H1 (cell line): ENCODE results near the gene PEX14. TPM values are rescaled to one million over a fixed set of nuclear protein-coding genes. Genes with fewer than 3 reads are reported as not detected.
A peak's percentile ranks its signal among the peaks of the same experiment; 100 is the strongest.

Experiments
- CTCF ChIA-PET: fragments of 300-600 bp; sonication (Branson Sonifier 250); formaldehyde crosslinking; loops from one replicate; lab custom pipeline; 2021; ENCODE audit not compliant: partially characterized antibody; lab: Charles Lee
- POLR2A ChIA-PET: fragments of 300-600 bp; sonication (Branson Sonifier 250); formaldehyde crosslinking; loops from one replicate; lab custom pipeline; 2021; ENCODE audit warnings: inconsistent platforms; ENCODE audit not compliant: partially characterized antibody; lab: Charles Lee
- DNase-seq, 2 experiments: peaks; one replicate each; pipeline versions ENCODE4 v3.0.0 to v3.0.0-alpha.2; 2010 to 2022; ENCODE audit warnings: low spot score in 2 of 2, low read depth in 1 of 2, mixed read lengths in 1 of 2
- FAIRE-seq: peaks from 2 replicates; lab custom pipeline; 2011; peaks lifted over from hg19 to GRCh38; lab: Jason Lieb, UNC
- H2AFZ ChIP-seq: 2 replicates; pipeline ENCODE4 v1.8.1; 2012; ENCODE audit warnings: low read length, inconsistent platforms
- H2AK5ac ChIP-seq: 2 replicates; pipeline ENCODE4 v1.6.1; 2013; ENCODE audit warnings: low read depth, low read length
- H2BK120ac ChIP-seq: replicated peaks from 2 replicates; pipeline ENCODE3; 2013; ENCODE audit warnings: low read depth, low read length, inconsistent platforms
- H2BK12ac ChIP-seq: 2 replicates; pipeline ENCODE4 v1.6.1; 2013; ENCODE audit warnings: low read depth, low read length
- H2BK15ac ChIP-seq: 2 replicates; pipeline ENCODE4 v1.6.1; 2013; ENCODE audit warnings: low read length
- H2BK20ac ChIP-seq: 2 replicates; pipeline ENCODE4 v1.6.1; 2013; ENCODE audit warnings: low read length
- H2BK5ac ChIP-seq: 2 replicates; pipeline ENCODE4 v1.6.1; 2013; ENCODE audit warnings: low read depth, low read length
- H3K14ac ChIP-seq: 2 replicates; pipeline ENCODE4 v1.6.1; 2013; ENCODE audit warnings: inconsistent platforms; ENCODE audit not compliant: insufficient read length
- H3K18ac ChIP-seq: 2 replicates; pipeline ENCODE4 v1.6.1; 2013; ENCODE audit warnings: low read length; ENCODE audit errors: extremely low read depth
- H3K23ac ChIP-seq: 2 replicates; pipeline ENCODE4 v1.6.1; 2013; ENCODE audit warnings: inconsistent platforms; ENCODE audit not compliant: insufficient read length
- H3K23me2 ChIP-seq: 2 replicates; pipeline ENCODE4 v1.6.1; 2013; ENCODE audit warnings: low read depth, low read length
- H3K27ac ChIP-seq: 2 replicates; pipeline ENCODE4 v1.6.1; 2011; ENCODE audit warnings: low read depth, low read length, inconsistent platforms
- H3K27me3 ChIP-seq, 4 experiments: replicated peaks in 1 of 4; 1 replicate in 1 of 4; 2 replicates in 3 of 4; pipeline versions ENCODE4 v1.6.1 to v1.8.1; 2011 to 2013; ENCODE audit warnings: low read length in 3 of 4, mild to moderate bottlenecking in 3 of 4, inconsistent platforms in 2 of 4, mixed read lengths in 2 of 4, moderate library complexity in 1 of 4; ENCODE audit not compliant: control insufficient read depth in 3 of 4, insufficient read depth in 3 of 4; ENCODE audit errors: extremely low read depth in 1 of 4
- H3K36me3 ChIP-seq, 4 experiments: 2 replicates each; pipeline versions ENCODE4 v1.6.1 to v1.8.1; 2011 to 2013; ENCODE audit warnings: mild to moderate bottlenecking in 4 of 4, low read length in 3 of 4, moderate library complexity in 2 of 4, control low read depth in 1 of 4, inconsistent platforms in 1 of 4; ENCODE audit not compliant: insufficient read depth in 4 of 4, control insufficient read depth in 2 of 4
- H3K4ac ChIP-seq: replicated peaks from 2 replicates; pipeline ENCODE3; 2013; ENCODE audit warnings: low read length, low read depth, mixed read lengths, inconsistent platforms; ENCODE audit not compliant: insufficient read length
- H3K4me1 ChIP-seq, 4 experiments: replicated peaks in 1 of 4; 1 replicate in 1 of 4; 2 replicates in 3 of 4; pipeline versions ENCODE4 v1.6.1 to v1.8.1; 2011 to 2013; ENCODE audit warnings: low read length in 3 of 4, inconsistent platforms in 2 of 4, mixed read lengths in 1 of 4; ENCODE audit not compliant: insufficient read depth in 4 of 4, control insufficient read depth in 3 of 4
- H3K4me2 ChIP-seq, 2 experiments: 2 replicates each; pipeline versions ENCODE4 v1.6.1 to v1.8.1; 2011 to 2013; ENCODE audit warnings: low read depth in 2 of 2, low read length in 2 of 2, control low read depth in 1 of 2, inconsistent platforms in 1 of 2, mild to moderate bottlenecking in 1 of 2; ENCODE audit not compliant: insufficient read depth in 1 of 2
- H3K4me3 ChIP-seq, 4 experiments: fragments of 200-600, 300-600 bp in 1 of 4; sonication (generic), shearing (Covaris generic), sonication (Bioruptor Twin) in 1 of 4; 2 replicates each; pipeline versions ENCODE4 v1.5.1 to v1.8.1; 2011 to 2016; ENCODE audit warnings: low read length in 4 of 4, low read depth in 3 of 4, control low read depth in 2 of 4, inconsistent platforms in 2 of 4, mild to moderate bottlenecking in 2 of 4, mixed read lengths in 1 of 4, moderate library complexity in 1 of 4; ENCODE audit not compliant: insufficient read depth in 2 of 4; ENCODE audit errors: extremely low read depth in 1 of 4
- H3K56ac ChIP-seq: replicated peaks from 2 replicates; pipeline ENCODE3; 2013; ENCODE audit warnings: low read depth, mild to moderate bottlenecking, mixed read lengths, low read length, inconsistent platforms; ENCODE audit not compliant: insufficient read length
- H3K79me1 ChIP-seq: 2 replicates; pipeline ENCODE4 v1.6.1; 2013; ENCODE audit warnings: low read depth, low read length, control low read depth
- H3K79me2 ChIP-seq, 2 experiments: 2 replicates each; pipeline versions ENCODE4 v1.6.1 to v1.8.1; 2012 to 2013; ENCODE audit warnings: low read length in 2 of 2, mild to moderate bottlenecking in 2 of 2, inconsistent platforms in 1 of 2; ENCODE audit not compliant: insufficient read depth in 2 of 2, control insufficient read depth in 1 of 2
- H3K9ac ChIP-seq, 4 experiments: replicated peaks in 1 of 4; 1 replicate in 1 of 4; 2 replicates in 3 of 4; pipeline versions ENCODE4 v1.6.1 to v1.8.1; 2011 to 2013; ENCODE audit warnings: low read depth in 3 of 4, low read length in 3 of 4, control low read depth in 2 of 4, mild to moderate bottlenecking in 2 of 4, moderate library complexity in 2 of 4, inconsistent platforms in 1 of 4; ENCODE audit errors: extremely low read depth in 1 of 4
- H3K9me3 ChIP-seq, 2 experiments: 2 replicates each; pipeline versions ENCODE4 v1.6.1 to v1.8.1; 2012 to 2013; ENCODE audit warnings: mild to moderate bottlenecking in 2 of 2, moderate library complexity in 2 of 2, control low read depth in 1 of 2, inconsistent platforms in 1 of 2, low read depth in 1 of 2, low read length in 1 of 2, mixed read lengths in 1 of 2; ENCODE audit not compliant: insufficient read depth in 2 of 2
- H4K20me1 ChIP-seq, 2 experiments: replicated peaks in 1 of 2; 2 replicates each; pipeline versions ENCODE3 to v1.8.1; 2011 to 2013; ENCODE audit warnings: inconsistent platforms in 2 of 2, low read length in 2 of 2, mild to moderate bottlenecking in 1 of 2; ENCODE audit not compliant: insufficient read depth in 2 of 2, control insufficient read depth in 1 of 2
- H4K5ac ChIP-seq: 2 replicates; pipeline ENCODE4 v1.6.1; 2013; ENCODE audit warnings: low read length, low read depth, mixed read lengths, inconsistent platforms; ENCODE audit not compliant: insufficient read length
- H4K8ac ChIP-seq: 2 replicates; pipeline ENCODE4 v1.8.0; 2013; ENCODE audit warnings: mild to moderate bottlenecking, moderate library complexity, low read length, inconsistent platforms; ENCODE audit not compliant: insufficient read depth; ENCODE audit errors: extremely low read depth
- H4K91ac ChIP-seq: replicated peaks from 2 replicates; pipeline ENCODE3; 2013; ENCODE audit warnings: low read length, mixed read lengths, inconsistent platforms; ENCODE audit not compliant: insufficient read length
- CBX5 ChIP-seq: fragments of 300-800, 300-1000 bp; sonication (generic); IDR thresholded peaks from 2 replicates; pipeline ENCODE4 v1.7.1; 2016; ENCODE audit warnings: antibody characterized with exemption, low read length, low read depth
- EZH2 ChIP-seq: fragments of 200-600 bp; sonication (generic); IDR thresholded peaks from 2 replicates; pipeline ENCODE4 v1.7.1; 2012; ENCODE audit warnings: low read depth, mild to moderate bottlenecking, moderate library complexity, low read length, inconsistent platforms; ENCODE audit not compliant: severe bottlenecking
- FOSL1 ChIP-seq: IDR thresholded peaks from 2 replicates; pipeline ENCODE4 v1.6.1; 2011; ENCODE audit warnings: mild to moderate bottlenecking, low read depth, low read length, moderate library complexity; ENCODE audit not compliant: insufficient read depth
- NRF1 ChIP-seq: IDR thresholded peaks from 2 replicates; pipeline ENCODE4 v1.6.1; 2011; ENCODE audit warnings: mild to moderate bottlenecking, low read depth, low read length, improper control_type of control experiment
- PHF8 ChIP-seq: fragments of 200-600 bp; sonication (generic); conservative IDR thresholded peaks from 2 replicates; pipeline ENCODE4 v1.7.1; 2012; ENCODE audit warnings: low read depth, mild to moderate bottlenecking, inconsistent platforms, low read length, moderate library complexity
- POLR2A ChIP-seq, 2 experiments: IDR thresholded peaks; 1 replicate in 1 of 2; 2 replicates in 1 of 2; pipeline ENCODE4 v1.6.1; 2011; ENCODE audit warnings: low read depth in 2 of 2, low read length in 2 of 2, mild to moderate bottlenecking in 2 of 2; ENCODE audit errors: control extremely low read depth in 1 of 2
- SIN3A ChIP-seq, 2 experiments: IDR thresholded peaks in 1 of 2; conservative IDR thresholded peaks in 1 of 2; 2 replicates each; pipeline ENCODE4 v1.6.1; 2011 to 2012; ENCODE audit warnings: low read length in 2 of 2, improper control_type of control experiment in 1 of 2, low read depth in 1 of 2, mild to moderate bottlenecking in 1 of 2
- SIRT6 ChIP-seq: IDR thresholded peaks from one replicate; pipeline ENCODE4 v1.7.1; 2012; ENCODE audit warnings: low read length, inconsistent platforms
- SP1 ChIP-seq: IDR thresholded peaks from 2 replicates; pipeline ENCODE4 v1.6.1; 2011; ENCODE audit warnings: low read depth, low read length
- SP4 ChIP-seq: IDR thresholded peaks from 2 replicates; pipeline ENCODE4 v1.6.1; 2012; ENCODE audit warnings: low read length, inconsistent platforms
- YY1 ChIP-seq: IDR thresholded peaks from 2 replicates; pipeline ENCODE4 v1.6.1; 2011; ENCODE audit warnings: low read depth, mild to moderate bottlenecking, low read length
- ZNF274 ChIP-seq: IDR thresholded peaks from 2 replicates; pipeline ENCODE4 v1.7.0; 2012; ENCODE audit warnings: low read length, borderline replicate concordance; ENCODE audit errors: extremely low read depth
- WGBS, 2 experiments: shearing (Covaris generic) in 1 of 2; methylation state at CpG; one replicate each; pipeline versions ENCODE4 v1.1.6 to v1.1.7; 2013 to 2015; ENCODE audit warnings: low lambda C conversion rate in 2 of 2, mixed read lengths in 2 of 2, inconsistent platforms in 1 of 2, low coverage in 1 of 2, missing lambda C conversion rate in 1 of 2; ENCODE audit not compliant: insufficient replicate concordance in 2 of 2, insufficient coverage in 1 of 2, insufficient read length in 1 of 2; ENCODE audit errors: extremely low coverage in 1 of 2, missing lambda C conversion rate in 1 of 2; 5-methylcytosine and 5-hydroxymethylcytosine counted together
- polyA plus RNA-seq, 7 experiments: library from polyadenylated mRNA; depleted of rRNA in 3 of 7; stranded (reverse) in 5 of 7; unstranded in 2 of 7; fragments of >200 nt in 5 of 7; fragments of 200-250 nt in 2 of 7; gene quantifications; 1 replicate in 5 of 7; 2 replicates in 1 of 7; 4 replicates in 1 of 7; pipeline versions ENCODE4 v1.2.1 to v1.2.3, GENCODE V29; 2011 to 2013; ENCODE audit warnings: missing spikeins in 2 of 7, mixed read lengths in 2 of 7
- total RNA-seq: library from RNA; stranded (reverse); fragmentation: NEBNext Ultra II Directional; extraction: Animal tissue kit (Norgen Biotek cat#: 25700); gene quantifications from 2 replicates; pipeline ENCODE4 v1.2.1, GENCODE V29; 2021
- TF ChIP-seq, protein P1 (sequence below): IDR thresholded peaks from 2 replicates; pipeline ENCODE4 v1.6.1; 2012; ENCODE audit warnings: low read length, inconsistent platforms

PEX14 gene
- total and polyA plus RNA-seq, 2 of the 8 experiments (the other 6 are each of a cell fraction or from before 2014, with no cell fraction given): 13.0 to 19.8 TPM

DNA sequence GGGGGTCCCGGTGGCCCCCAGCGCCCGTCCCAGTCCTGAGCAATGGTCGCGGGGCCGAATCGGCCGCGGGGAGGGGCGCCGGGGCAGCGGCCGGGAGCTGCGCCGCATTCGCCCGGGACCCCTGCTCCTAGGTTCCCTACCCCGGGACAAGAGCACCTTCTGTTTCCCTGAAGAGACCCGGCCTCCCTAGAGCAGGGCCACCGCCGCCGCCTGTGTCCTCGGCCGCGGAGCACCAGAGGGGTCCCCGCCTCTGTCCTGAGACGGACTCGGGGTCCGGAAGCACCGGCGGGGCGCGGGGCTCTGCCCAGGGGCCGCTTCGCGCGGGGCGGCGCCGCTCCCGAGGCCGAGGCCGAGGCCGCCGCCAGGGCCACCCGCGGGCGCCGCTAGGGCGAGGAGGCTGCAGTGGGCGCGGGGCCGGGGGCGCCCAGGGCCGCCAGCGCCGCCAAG lies 163.8 kb downstream of the PEX14 start:
- no peak overlapping the region for H2BK15ac ChIP-seq
- H3K14ac ChIP-seq: no peak overlapping the region
- no peak overlapping the region for H2BK20ac ChIP-seq
- H3K4ac ChIP-seq: no peak overlapping the region
- H2AFZ ChIP-seq: no peak overlapping the region
- no peak overlapping the region for H3K27ac ChIP-seq
- H3K9ac ChIP-seq: no peak overlapping the region
- H3K79me1 ChIP-seq: no peaks in the 10 kb centered on the region
- H3K23me2 ChIP-seq: peaks cover 6% of the 10 kb centered on the region; the same call in 1 of the 2 replicates
- peaks cover 7 to 33% (median 27%) of the 10 kb centered on the region in 4 experiments for H3K27me3 ChIP-seq
- ChIA-PET CTCF (interaction anchor here (0.7 to 2.1 kb wide), 5 partner anchors 13 to 111 kb away, joined by 3 to 9 read pairs (median 3); no protein-coding TSS in a partner anchor), POLR2A (no interaction called here)
- no peak overlapping the region for H3K56ac ChIP-seq
- H4K8ac ChIP-seq: peak overlapping the region; percentile 18; the same call in 1 of the 2 replicates
- H2BK12ac ChIP-seq: no peak overlapping the region
- no peak overlapping the region for H4K91ac ChIP-seq
- H3K18ac ChIP-seq: no peak overlapping the region; the same call in 1 of the 2 replicates
- H3K79me2 ChIP-seq: no peaks in the 10 kb centered on the region
- H3K36me3 ChIP-seq: no peaks in the 10 kb centered on the region
- no peak overlapping the region for H4K5ac ChIP-seq
- DNase-seq (no peak), FAIRE-seq (no peak)
- no peak overlapping the region for H2BK120ac ChIP-seq
- peak overlapping the region; percentile 82 to 86 for H3K4me2 ChIP-seq
- H2BK5ac ChIP-seq: no peak overlapping the region
- H3K9me3 ChIP-seq: no peaks in the 10 kb centered on the region
- 1% methylated on average over 25 of the region's 57 CpGs; no CpG with 5 or more reads in 1 of the 2 experiments for WGBS, 2 experiments
- H2AK5ac ChIP-seq: no peak overlapping the region
- H3K4me3 ChIP-seq: peak overlapping the region in 3 of 4 experiments; percentile 19 to 59 (median 20); a peak in 4 of 8 replicates
- H4K20me1 ChIP-seq: peaks cover 0 to 7% of the 10 kb centered on the region in 2 experiments
- H3K4me1 ChIP-seq: peaks cover 0 to 26% (median 12%) of the 10 kb centered on the region in 4 experiments; a peak in 6 of 7 replicates
- H3K23ac ChIP-seq: no peak overlapping the region
- no peak for TF ChIP-seq ZNF274
- no peak for TF ChIP-seq SP4
- no peak for TF ChIP-seq SIRT6
- peak; percentile 60 for TF ChIP-seq EZH2
- TF ChIP-seq NRF1: no peak
- no peak for TF ChIP-seq YY1
- TF ChIP-seq PHF8: no peak
- no peak for TF ChIP-seq SIN3A (conservative IDR thresholded peaks at IDR 0.05 in 1 of 2, IDR thresholded peaks at IDR 0.05 in 1 of 2; ENCODE audit: low read depth in 1 of 2, low read length in 2 of 2)
- TF ChIP-seq SP1: no peak
- no peak for TF ChIP-seq FOSL1
- TF ChIP-seq, protein P1, sequence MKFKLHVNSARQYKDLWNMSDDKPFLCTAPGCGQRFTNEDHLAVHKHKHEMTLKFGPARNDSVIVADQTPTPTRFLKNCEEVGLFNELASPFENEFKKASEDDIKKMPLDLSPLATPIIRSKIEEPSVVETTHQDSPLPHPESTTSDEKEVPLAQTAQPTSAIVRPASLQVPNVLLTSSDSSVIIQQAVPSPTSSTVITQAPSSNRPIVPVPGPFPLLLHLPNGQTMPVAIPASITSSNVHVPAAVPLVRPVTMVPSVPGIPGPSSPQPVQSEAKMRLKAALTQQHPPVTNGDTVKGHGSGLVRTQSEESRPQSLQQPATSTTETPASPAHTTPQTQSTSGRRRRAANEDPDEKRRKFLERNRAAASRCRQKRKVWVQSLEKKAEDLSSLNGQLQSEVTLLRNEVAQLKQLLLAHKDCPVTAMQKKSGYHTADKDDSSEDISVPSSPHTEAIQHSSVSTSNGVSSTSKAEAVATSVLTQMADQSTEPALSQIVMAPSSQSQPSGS: no peak
- no peak for TF ChIP-seq POLR2A (IDR thresholded peaks at IDR 0.05; ENCODE audit: control extremely low read depth in 1 of 2, low read depth in 2 of 2, low read length in 2 of 2)
- TF ChIP-seq CBX5: no peak
